Spleen (tissue), 7 donors: ENCODE data around the gene ESYT3.

Experiments used
- CTCF ChIP-seq, 11 experiments: fragments of 200-600 bp in 7 of 11; fragments of 450-650 bp in 4 of 11; sonication (generic) in 4 of 11; IDR thresholded peaks in 8 of 11; conservative IDR thresholded peaks in 3 of 11; 1 replicate in 7 of 11; 2 replicates in 4 of 11; pipeline versions ENCODE4 v1.4.0 to v1.8.0; 2016 to 2021; ENCODE audit warnings: antibody characterized with exemption in 11 of 11, inconsistent platforms in 4 of 11, mild to moderate bottlenecking in 1 of 11
- POLR2A ChIP-seq, 3 donors: fragments of 450-650 bp; IDR thresholded peaks; one replicate each; pipeline ENCODE4 v1.5.1; 2017; ENCODE audit warnings: antibody characterized with exemption in 3 of 3, mild to moderate bottlenecking in 1 of 3
- donor health status: DM: no; HTN: no; CAD: no; lungs with moderate emphysema.
- donor health status: DM: no; HTN: no; CAD: no.
- donor health status: DM: no; HTN: no; CAD: no.

DNA sequence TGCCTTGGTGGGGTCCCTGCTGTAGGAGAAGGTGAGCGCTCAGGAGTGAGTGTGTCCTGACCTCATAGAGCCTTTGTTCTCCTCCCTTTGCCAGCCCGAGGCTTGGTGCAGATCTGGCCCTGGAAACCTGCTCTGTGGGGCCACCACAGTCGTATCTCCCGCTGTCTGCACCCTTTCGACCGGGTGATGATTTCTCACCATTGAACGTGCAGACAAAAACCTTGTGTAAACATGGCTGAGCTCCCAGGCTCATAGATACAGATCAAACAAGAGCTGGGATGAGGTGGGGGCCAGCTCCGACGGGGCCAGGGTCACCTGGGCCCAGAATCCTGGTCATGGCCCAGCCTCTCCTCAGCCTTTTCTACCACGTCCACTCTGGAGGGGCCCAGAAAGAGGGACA is 34.6 kb upstream of the ESYT3 start:
- TF ChIP-seq POLR2A (IDR thresholded peaks at IDR 0.05) (no peak), CTCF (IDR thresholded peaks at IDR 0.05 in 8 of 11, conservative IDR thresholded peaks at IDR 0.05 in 3 of 11) (no peak)
